22Rv1 (cell line): ENCODE results near the gene COL4A6.
A peak's percentile ranks its signal among the peaks of the same experiment; 100 is the strongest.

Source experiments
- H3K27ac ChIP-seq: fragments of 450-650 bp; 2 replicates; pipeline ENCODE4 v1.5.1; 2017
- ZFX ChIP-seq: fragments of 450-650 bp; IDR thresholded peaks from 2 replicates; pipeline ENCODE4 v1.6.1; 2017; ENCODE audit warnings: antibody characterized with exemption, borderline replicate concordance
- TF ChIP-seq, protein P1 (sequence below): fragments of 450-650 bp; IDR thresholded peaks from 2 replicates; pipeline ENCODE4 v1.5.1; 2017; ENCODE audit warnings: mild to moderate bottlenecking

The COL4A6 gene

DNA sequence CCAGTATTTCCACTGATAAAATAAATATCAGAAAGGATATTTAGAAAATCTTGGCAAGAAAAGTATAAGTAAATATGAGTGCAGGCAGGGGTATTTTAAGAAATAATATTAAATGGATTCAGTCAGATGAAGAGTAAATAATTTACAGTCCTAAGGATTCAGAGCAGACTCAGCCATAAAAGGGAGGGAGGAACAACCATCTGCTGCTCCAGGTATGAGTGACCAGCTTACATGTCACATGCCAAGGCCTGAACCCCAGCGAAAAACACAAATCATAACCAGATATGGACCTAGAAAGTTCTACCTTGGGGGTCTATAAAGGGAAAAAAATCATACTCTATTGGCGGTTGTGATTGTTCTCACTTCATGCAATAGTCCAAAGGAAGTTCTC lies 166.8 kb downstream of the COL4A6 start:
- H3K27ac ChIP-seq = no peak overlapping the region
- TF ChIP-seq, protein P1, sequence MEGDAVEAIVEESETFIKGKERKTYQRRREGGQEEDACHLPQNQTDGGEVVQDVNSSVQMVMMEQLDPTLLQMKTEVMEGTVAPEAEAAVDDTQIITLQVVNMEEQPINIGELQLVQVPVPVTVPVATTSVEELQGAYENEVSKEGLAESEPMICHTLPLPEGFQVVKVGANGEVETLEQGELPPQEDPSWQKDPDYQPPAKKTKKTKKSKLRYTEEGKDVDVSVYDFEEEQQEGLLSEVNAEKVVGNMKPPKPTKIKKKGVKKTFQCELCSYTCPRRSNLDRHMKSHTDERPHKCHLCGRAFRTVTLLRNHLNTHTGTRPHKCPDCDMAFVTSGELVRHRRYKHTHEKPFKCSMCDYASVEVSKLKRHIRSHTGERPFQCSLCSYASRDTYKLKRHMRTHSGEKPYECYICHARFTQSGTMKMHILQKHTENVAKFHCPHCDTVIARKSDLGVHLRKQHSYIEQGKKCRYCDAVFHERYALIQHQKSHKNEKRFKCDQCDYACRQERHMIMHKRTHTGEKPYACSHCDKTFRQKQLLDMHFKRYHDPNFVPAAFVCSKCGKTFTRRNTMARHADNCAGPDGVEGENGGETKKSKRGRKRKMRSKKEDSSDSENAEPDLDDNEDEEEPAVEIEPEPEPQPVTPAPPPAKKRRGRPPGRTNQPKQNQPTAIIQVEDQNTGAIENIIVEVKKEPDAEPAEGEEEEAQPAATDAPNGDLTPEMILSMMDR = no peak
- no peak for TF ChIP-seq ZFX

DNA sequence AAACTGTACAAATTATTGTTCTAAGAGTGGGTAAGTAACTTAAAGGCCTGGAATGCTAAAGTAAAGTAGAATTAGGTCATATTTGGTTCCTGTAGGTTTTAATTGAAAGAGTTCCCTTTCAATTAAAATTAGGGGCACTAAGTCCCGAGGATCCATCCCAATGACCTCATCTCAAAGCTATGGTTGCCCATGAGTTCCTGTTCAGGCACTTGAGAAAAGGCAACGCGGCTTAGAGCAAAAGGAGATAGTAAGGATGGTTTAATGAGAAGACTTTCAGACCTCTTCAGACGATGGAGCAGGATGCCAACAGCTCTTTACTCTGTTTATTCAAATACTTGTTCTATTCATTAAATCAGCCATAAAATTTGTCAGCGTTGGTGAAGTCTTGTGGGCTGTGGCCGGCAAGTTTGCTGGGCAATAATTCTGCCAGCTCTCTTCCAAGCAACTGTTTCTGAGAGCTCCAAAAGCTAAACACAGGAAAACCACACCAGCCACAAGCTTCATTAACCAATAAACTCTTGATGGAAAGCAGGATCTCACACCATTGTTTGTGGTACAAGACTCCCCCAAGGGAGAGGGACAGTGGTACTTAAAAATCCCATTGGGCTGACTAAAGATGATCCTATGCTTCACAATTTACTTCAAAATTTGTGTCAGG lies 167.4 kb downstream of the COL4A6 start:
- TF ChIP-seq, protein P1 = no peak
- TF ChIP-seq ZFX = no peak
- no peak overlapping the region for H3K27ac ChIP-seq

DNA sequence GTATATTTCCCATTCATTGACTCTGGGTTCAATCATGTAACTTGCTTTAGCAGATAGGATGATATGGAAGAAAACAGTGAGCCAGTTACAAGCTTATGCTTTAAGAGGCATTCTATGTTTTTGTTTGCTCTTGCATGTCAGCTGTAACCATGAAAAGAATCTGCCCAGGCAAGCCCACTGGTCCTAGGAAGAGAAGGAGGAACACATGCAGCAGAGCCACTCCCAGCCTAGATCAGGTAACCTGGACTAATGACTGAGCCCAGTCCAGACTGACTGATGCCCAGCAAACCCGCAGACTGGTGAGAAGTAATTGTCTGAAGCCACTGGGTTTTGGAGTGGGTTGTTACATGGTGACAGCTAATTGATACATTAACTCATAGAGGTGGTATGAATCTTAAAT lies 167.9 kb downstream of the COL4A6 start:
- no peak for TF ChIP-seq ZFX
- TF ChIP-seq, protein P1 = no peak
- H3K27ac ChIP-seq = no peak overlapping the region

DNA sequence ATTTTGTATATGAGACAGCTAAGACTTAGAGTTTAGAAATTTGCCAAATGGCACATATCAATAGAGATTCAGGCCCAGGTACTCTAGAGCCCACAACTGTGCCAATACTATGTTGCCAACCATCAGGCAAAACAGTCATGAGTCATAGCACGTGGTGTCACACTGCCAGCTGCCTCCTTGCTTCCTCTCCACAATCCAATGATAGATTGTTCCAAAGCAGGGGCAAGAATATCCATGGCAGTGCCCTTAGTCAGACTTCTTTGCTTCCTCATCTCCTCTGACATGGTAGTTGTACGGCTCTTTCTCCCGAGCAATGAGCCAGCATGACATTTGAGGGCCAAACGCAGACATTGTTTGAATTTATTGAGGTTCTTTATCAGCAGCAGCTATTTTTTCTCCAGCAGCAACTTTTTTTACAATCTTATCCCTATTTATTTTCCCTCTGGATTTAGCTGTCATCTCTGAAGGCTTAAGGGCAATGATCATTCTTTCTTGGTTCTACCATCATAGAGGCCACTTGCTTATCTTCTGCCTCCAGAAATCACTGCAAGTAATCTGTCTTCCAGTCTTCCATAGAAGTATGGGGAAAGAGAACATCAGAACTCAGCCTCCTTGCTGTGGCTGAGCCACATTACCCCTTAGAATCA lies 169.7 kb downstream of the COL4A6 start:
- no peak for TF ChIP-seq ZFX
- TF ChIP-seq, protein P1 = no peak
- H3K27ac ChIP-seq = no peak overlapping the region

DNA sequence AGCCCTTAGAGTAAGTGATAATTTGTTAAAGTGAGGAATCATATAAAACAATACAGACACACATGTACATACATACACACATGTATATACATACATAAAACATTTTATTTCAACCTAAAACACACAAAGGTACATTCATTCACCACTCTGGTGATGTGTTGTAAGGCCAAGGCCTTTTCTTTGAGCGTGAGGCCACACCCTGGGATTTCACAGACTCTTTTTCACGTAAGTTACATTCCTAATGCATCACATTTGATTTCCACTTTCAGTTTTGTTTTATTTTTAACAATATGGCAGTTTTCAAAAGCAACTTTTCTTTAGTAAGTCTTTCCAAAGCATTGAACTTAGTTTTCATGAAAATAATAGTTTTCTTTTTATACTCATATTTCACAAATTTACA lies 170.7 kb downstream of the COL4A6 start:
- no peak overlapping the region for H3K27ac ChIP-seq
- no peak for TF ChIP-seq ZFX
- TF ChIP-seq, protein P1 = no peak

DNA sequence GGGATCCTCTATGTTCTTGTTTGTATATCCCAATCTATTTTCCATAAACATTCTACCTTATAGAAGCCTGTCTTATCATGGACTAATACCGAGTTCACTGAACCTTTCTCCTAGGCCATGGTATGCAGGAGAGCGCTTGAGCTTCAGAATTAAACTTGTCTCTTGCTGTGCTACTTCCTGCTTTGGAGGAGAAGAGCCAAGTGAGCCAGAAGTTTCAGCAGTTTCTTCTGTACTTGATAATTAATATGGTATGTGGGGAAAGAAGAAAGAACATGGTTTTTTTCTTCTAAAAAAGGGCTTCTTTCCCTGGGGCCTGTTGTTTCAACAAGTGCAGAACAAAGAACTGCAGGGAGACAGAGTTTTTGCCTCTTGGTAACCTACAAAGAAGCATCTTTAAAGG lies 173.8 kb downstream of the COL4A6 start:
- H3K27ac ChIP-seq = no peak overlapping the region
- TF ChIP-seq, protein P1 = no peak
- TF ChIP-seq ZFX = no peak

DNA sequence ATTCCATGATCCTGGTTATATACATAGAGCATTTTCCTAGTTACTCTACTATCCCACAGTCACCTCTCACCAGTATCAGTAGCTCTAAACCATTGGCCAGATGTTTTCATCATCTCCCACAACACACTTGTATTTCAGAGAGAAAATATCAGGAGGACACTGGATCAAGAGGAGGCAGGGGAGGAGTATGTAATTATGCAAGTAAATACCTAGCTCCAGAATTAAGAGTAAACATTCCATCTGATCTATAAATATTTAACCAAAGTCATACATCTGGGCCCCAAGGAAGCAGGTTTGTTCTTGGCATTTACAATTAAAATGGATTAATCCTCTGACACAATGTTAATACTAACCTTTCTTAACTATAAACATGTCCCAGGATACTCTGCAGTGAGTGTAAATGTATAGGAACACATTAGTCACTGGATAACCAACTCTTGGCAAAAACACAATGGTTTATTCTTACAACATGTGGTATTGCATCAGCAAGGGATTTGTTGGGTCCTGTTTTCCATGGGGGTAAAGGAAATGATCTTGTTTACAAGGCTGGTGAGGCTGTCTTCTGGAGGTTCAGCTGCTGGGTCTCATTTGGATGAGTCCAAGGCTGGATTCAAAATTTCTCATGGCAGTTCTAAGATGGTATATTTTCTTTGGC lies 176.5 kb downstream of the COL4A6 start:
- H3K27ac ChIP-seq = peak overlapping the region; percentile 70
- TF ChIP-seq, protein P1 = no peak
- no peak for TF ChIP-seq ZFX
